A204.1 (cell line): ENCODE results near the gene UTP14C.
"Not testable (repeated sequence)": the region's sequence is repeated elsewhere in the genome, so short reads cannot be mapped to it uniquely, and the experiment has no call there.

ENCODE experiments used
- FAIRE-seq: peaks from 2 replicates; lab custom pipeline; 2012; peaks lifted over from hg19 to GRCh38; lab: Jason Lieb, UNC

The UTP14C gene, protein sequence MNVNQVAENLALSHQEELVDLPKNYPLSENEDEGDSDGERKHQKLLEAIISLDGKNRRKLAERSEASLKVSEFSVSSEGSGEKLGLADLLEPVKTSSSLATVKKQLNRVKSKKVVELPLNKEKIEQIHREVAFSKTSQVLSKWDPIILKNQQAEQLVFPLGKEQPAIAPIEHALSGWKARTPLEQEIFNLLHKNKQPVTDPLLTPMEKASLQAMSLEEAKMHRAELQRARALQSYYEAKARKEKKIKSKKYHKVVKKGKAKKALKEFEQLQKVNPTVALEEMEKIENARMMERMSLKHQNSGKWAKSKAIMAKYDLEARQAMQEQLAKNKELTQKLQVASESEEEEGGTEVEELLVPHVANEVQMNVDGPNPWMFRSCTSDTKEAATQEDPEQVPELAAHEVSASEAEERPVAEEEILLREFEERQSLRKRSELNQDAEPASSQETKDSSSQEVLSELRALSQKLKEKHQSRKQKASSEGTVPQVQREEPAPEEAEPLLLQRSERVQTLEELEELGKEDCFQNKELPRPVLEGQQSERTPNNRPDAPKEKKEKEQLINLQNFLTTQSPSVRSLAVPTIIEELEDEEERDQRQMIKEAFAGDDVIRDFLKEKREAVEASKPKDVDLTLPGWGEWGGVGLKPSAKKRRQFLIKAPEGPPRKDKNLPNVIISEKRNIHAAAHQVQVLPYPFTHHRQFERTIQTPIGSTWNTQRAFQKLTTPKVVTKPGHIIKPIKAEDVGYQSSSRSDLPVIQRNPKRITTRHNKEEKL

DNA sequence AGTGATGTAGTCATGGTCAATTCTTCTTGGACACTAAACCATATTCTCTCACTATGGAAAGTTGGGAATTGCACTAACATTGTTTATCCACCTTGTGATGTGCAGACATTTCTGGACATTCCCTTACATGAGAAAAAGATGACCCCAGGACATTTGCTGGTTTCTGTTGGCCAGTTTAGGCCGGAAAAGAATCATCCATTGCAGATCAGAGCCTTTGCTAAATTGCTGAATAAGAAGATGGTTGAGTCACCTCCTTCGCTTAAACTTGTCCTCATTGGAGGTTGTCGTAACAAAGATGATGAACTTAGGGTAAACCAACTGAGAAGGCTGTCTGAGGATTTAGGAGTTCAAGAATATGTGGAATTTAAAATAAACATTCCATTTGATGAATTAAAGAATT is at the start of gene UTP14C:
TSS of gene UTP14C (plus strand) at position 211 of the 400 bp plus-strand sequence. CDS start 4,114 bp downstream, outside the sequence.
- FAIRE-seq = no peak

DNA sequence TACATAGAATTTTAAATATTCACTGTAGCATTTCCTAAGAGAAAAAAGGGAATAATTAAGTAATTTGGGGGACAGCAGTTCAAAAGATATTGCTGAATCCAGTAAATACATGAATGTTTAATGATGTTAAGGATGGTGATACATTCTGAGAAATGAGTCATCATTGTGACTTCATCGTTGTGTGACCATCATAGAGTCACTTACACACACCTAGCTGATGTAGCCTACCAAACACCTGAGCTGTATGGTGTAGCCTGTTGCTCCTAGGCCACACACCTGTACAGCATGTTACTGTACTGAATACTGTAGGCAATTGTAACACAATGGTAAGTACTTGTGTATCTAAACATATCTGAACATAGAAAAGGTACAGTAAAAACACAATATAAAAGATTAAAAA is 48.1 kb upstream of the UTP14C start:
- no peak for FAIRE-seq

DNA sequence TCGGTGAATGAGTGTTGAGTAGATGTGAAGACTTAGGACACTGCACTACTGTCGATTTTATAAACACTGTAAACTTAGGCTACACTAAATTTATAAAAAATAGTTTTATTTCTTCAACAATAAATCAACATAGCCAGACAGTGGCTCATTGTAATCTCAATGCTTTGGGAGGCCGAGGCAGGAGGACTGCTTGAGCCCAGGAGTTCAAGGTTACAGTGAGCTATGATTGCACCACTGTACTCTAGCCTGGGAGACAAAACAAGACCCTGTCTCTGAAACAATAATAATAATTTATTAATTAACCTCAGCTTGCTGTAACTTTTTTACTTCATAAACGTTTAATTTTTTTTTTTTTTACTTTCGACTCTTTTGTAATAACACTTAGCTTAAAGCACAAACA is 47.6 kb upstream of the UTP14C start:
- no peak for FAIRE-seq

DNA sequence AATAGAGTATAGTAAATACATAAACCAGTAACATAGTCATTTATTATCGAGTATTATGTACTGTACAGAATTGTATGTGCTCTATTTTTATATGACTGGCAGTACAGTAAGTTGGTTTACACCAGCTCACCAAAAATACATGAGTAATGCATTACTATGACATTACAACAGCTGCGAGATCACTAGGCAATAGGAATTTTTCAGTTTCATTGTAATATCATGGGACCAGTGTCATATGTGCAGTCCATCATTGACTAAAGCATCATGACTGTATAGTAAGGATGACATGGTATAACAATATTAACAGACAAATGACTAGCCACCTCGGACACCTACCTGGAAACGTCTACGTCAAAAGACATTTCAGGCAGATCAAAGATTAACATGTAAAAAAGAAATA is 46.9 kb upstream of the UTP14C start:
- FAIRE-seq = no peak

DNA sequence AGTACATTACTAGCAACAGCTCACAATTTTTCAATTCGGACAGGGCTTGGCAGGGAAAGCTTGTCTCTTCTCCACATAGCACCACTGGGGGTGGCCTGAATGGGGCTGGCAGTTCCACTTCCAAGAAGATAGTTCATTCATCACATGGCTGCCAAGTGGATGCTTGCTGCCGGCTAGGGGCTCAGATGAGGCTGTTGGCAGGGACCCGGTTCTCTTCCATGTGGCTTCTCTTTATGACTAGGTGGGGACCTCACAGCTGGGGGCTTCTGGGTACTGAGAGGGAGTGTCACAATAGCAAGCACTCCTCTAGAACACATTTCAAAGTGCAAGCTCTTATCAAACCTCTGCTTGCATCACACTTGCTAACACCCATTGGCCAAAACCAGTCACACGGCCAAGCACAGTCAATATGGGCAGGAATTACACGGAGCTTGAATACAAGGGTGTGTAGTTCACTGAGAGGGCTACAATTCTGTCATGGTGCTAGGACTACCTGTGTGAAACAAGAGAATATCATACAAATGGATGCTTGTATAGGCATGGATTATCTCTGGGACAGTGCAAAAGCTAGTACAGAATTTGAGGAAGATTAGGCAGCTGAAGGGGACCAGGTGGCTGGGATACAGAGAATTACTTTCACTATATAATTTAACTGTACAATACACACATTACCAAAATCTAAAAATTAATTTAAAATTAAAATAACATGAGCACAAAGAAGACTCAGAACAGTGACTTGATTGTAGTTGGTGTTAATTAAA is 45.5 kb upstream of the UTP14C start:
- peak; percentile 21 for FAIRE-seq

DNA sequence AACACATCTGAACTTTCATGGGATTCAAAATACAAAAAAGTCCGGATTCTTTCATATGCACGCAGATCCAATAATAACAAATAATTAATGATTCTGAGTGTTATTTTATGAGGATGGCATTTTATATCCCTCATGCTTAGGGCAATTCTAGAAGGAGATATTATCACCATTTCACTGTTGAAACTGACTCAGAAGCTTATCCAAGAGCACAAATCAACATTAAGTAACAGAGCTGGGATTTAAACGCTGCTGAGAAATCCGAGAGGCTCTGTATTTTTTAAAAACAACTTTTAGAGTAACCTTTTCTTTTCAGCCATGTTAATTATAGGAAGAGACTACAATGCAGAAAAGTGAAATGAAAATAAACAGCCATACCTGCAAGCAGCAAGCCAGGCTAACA is 43.6 kb upstream of the UTP14C start:
- no peak for FAIRE-seq

DNA sequence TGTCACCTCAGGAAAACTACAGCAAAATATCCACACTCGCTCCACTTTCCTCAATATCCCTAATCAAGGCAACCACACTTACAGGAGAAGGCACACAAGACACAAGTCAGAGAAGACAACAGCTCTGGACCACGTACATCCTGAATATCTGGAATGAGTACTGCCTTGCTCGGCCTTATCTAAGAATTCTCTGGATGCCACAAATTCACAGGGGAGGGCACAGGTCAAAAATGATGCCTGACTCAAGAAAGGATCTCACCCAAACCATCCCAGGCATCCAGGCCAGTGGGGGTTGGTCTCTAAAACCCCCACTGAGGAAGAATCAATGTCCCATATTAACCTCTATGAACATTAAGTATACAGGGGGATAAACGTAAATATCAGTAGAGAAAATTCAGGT is 43.1 kb upstream of the UTP14C start:
- FAIRE-seq = no peak

DNA sequence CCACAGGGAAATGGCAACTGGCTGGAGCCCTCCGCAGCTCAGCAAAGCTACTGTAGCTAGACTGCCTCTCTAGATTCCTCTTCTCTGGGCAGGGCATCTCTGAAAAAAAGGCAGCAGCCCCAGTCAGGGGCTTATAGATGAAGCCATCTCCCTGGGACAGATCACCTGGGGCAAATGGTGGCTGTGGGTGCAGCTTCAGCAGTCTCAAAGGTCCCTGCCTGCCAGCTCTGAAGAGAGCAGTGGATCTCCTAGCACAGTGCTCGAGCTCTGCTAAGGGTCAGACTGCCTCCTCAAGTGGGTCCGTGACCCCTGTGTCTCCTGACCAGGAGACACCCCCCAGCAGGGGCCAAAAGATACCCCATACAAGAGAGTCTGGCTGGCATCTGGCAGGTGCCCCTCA is 41.2 kb upstream of the UTP14C start:
- not testable (repeated sequence) for FAIRE-seq

DNA sequence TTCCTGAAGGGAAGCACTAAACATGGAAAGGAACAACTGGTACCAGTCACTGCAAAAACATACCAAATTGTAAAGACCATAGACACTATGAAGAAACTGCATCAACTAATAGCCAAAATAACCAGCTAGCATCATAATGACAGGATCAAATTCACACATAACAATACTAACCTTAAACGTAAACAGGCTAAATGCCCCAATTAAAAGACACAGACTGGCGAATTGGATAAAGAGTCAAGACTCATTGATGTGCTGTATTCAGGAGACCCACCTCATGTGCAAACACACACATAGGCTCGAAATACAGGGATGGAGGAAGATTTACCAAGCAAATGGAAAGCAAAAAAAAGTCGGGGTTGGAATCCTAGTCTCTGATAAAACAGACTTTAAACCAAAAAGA is 39.6 kb upstream of the UTP14C start:
- FAIRE-seq = not testable (repeated sequence)

DNA sequence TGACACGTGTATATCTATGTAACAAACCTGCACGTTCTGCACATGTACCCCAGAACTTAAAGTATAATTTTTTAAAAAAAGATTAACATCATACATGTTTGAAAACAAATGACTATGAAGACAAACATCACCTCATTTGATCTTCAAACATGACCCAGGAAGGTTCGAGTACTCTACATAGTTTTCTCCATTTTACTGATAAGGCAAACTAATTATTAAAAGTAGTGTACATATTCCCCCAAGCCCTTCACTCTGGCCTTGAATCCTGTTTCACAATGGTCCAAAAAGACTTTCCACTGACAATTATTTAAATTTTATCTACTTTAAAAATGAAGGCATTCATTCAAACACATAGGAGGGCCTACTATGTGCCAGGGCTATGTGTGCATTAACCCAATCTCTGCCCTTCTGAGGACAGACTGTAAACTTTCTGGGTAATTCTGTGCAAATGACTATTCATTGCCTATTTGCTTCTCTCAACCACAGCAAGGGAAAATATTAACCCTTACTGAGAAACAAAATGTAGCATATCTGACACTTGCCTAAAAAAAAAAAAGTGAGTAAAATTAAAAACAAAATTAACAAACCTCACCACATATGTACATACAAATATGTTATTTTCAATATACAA is 35.4 kb upstream of the UTP14C start:
- FAIRE-seq = no peak

DNA sequence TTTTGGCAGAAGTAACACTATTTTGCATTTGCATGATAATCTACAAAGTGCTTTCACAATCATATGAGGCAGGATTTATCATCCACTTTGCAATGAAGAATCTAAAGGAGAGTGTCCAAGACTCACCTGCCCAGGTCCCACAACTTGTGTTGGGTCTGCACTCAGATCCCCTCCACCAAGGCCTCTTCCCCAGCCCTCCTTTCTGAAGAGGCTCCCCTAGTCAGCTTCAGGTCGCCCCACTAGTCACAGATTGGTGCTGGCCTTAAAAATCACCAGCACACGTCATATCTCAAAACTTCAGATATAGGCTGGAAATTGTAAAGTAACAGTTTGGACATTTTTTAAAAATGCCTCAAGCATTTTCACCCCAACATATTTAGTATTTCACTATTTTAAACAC is 30.8 kb upstream of the UTP14C start:
- no peak for FAIRE-seq

DNA sequence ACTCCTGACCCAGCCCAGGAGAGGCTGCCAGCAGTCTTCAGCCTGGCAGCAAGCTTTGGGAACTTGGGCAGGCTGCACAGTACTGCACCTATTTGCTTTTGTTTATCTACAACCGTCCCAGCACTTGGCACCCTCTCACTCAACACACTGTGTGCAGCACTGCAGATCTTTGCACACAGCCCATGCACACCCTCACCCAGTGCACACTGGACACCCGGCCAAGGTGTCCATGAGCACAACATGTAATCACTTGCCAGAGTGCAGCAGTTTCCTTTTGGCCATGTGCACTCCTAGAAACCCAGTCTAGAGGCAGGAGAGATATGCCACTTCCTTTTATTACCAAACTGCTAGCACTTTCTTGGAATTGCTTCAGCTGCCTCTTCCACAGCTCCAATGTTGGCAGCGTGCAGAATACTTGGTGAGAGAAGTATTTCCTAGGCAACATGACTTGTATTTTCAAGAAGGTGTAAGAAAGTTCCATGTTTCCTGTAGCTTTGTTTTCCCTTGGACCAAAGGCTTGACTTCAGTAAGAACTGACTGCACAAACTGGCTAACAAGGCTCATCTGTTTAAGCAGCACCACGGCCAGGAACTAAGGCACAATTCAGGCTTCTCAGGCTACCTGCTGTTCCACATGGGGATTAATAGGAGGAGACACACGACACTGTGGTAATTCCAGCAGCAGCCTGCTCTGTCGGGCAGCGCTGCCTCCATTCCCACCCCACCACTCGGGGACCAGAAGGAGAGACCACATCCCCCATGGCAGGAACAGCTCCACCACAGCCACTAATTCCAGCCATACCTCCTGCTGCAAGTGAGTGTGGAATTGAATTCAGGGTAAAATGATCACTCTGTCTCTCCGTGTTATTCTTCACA is 28.6 kb upstream of the UTP14C start:
- no peak for FAIRE-seq

DNA sequence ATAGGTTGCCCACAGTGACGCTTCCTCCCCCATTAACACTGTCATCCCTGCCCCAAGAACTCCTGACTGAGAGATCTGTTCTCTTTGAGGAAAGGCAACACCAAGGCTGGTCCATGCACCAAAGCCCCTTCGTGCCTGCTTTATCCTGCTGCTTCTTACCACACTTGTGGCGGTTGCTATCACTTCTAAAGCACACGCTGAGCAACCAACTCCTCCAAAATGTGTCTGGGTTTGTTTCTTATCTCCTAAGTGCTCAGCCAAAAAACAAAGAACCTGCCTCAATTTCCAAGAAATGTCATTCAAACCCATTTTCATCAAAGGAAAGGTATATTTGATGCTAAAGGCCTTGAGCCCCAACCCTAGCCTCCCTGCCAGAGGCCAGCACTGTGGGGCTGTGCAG is 27.9 kb upstream of the UTP14C start:
- no peak for FAIRE-seq

DNA sequence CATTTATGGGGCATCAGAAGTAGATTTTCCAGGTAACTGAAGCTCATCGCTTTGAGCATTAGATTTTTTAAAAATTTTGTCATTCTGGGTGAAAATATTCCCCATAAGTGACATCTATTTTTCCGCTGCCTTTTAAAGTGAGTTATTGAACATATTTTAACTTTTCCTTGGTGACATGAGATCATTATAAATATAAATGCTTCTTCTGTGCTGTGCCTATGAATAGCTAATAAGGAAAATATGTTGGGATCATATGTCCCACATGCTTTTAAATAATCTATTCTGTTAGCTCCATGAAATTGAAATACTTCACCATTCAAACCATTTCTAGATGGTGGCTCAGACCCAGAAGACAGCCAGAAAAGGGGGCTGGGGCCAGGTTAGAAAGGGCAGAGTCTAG is 27.3 kb upstream of the UTP14C start:
- no peak for FAIRE-seq

DNA sequence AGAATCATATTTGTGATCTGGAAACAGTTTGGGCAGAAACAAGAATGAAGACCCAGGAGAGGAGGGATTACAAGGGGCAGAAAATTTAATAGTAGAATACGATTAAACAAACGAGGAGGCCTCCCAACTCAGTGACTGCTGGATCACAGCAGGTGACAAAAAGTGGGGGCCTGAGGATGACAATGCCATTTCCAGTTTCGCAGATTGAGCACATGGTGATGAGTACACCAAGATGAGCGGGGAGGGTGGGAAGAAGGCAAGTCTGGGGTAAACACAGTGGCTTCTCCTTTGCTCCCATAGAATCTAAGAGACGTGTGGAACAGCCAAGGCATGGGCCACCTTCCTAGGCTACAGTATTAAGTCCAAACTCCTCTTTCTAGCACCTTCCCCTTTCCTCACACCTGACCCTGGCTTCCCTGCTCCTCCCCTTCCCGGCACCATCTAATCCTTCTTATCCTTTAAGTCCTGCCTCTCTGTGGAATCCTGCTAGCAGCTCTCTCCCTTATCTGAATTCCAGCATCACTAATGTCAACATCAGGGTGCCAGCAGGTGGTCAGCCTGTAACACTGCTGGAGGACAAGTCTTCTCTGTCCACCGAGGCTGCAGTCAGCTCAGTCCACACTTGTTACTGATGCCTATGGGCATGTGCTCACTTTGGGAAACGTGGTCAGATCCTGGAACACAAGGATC is 26.7 kb upstream of the UTP14C start:
- no peak for FAIRE-seq

DNA sequence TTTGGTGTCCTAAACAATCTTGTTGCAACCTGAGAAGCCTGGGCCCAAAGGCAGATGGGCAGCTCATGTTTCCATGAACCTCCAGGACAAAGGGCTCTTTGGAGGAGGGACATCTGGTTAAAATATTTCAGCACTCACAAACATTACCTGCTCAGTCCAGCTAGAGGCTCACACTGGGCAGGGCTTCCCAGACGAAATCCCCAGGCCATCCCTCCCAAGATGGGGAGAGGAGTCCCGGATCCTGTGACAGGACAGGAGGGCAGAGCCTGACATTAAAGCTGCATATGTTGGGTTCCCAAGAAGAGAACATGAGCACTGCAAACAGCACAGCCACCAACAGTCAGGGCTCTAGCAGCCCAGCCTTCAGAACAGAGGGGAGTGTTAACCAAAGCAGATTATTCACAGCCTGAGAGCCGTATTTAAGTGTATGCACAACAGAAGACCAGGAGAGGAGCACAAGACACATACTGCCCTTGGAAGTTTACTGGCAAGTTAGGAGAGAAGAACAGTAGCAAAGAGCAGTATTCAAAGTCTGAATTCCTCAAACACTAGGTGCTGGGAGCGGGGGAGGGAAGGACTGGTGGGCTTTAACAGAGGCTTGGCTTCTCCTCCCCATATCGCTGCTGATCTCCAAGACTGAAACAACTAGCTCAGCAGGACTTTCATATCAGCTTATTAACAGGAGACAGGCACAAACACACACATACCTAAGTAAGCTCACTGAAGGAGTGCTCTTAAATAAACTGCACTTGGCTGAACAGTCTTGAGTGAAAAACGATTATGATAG is 25.6 kb upstream of the UTP14C start:
- FAIRE-seq = no peak

DNA sequence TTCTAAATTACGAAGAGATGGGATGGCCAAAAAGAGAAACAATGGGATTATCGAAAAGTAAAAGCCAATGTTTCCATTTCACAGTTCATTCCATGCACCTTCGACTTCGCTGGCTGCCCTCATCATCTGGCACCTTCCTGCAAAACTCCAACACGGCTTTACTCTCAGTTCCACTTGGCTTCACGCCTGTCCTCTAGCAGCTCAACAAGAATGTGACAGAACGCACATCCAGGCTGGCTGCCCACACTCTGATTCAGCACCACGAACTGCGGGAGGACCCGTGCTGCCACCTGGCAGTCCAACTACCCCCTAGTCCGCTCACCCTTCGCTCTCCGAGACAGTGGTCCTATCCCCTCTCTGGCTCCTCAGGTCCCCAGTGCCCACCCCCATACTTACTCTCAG is 25.0 kb upstream of the UTP14C start:
- no peak for FAIRE-seq

DNA sequence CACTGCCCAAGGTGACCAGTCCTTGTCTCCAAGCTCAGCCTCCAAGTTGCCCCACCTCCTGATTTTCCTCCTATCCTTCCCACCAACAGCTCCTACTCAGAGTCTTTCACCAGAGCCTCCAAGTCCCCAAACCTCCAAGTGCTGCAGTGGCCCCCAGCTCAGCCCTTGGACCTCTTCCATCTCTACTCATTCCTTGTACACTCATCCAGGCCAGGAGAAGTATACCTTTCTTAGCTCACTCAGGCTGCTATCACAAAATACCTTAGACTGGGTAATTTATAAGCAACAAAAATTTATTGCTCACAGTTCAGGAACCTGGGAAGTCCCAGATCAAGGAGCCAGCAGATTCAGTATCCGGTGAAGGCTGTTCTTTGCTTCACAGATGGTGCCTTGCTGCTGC is 24.6 kb upstream of the UTP14C start:
- FAIRE-seq = no peak

DNA sequence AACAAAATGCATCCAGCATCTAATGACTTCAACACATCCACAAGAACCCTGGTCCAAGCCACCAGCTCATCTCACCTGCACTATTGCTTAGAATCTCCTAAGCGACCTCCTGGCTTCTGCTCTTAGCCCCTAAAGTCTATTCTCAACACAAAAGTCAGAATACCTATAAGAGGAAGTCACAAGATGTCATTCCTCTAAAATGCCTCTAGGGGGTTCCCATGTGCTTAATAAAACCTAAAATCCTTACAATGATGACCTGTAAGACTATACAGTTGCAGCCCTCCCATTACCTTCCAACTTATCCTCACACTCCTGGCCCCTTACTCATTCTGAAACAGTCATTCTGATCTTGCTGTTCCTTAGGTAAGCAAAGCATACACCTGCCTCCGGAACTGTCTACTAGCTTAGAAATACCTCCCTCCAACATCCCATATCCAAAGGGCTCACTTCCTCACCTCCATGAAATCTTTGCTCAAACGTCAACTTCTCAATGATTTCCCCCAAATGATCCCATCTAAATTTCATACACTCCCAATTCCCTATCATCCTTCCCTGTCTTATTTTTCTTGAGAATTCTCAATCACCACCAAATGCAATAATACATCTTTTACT is 23.3 kb upstream of the UTP14C start:
- peak; percentile 71 for FAIRE-seq

DNA sequence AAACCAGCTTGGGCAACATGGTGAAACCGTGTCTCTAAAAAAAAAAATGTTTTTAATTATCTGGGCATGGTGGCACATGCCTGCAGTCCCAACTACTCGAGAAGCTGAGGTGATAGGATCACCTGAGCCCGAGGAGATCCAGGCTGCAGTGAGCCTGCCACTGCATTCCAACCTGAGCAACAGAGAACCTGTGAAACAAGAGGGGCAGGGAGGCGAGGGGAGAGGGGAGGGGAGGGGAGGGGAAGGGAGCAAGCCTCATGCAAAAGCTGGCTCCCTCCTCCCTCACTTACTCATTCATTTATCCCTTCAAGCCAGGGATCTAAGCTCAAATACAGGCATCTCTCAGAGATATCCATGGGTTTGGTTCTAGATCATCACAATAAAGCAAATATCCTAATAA is 22.1 kb upstream of the UTP14C start:
- no peak for FAIRE-seq
